Measurements from ENCODE around the gene TANGO2. TPM values are rescaled to one million over a fixed set of nuclear protein-coding genes. Genes with fewer than 3 reads are reported as not detected.

Gene TANGO2
- polyA plus RNA-seq, 1 donor from 2014 or later = 12.7 TPM

DNA sequence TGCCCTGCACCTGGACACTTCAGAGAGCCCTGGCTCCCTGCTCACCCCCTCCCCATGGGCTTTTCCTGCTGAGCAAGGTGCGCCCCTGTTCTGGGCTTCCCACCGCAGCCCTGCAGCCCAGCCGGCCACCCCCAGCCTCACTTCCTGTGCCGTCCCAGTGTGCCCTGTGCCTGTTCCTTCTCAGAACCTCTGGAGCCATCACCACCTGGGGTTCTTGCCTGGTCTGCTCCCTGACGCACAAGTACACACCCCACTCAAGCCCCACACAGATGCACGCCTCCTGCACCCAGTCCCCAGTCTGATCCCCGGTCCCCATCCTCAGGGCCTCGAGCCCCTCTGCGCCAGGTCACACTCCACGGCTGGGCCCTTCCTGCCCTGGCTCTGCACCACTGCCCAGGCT is 35.3 kb downstream of the TANGO2 start:
- Histone ChIP-seq H3K27ac (ENCODE audit: low read length) (no peak overlapping the region), H3K9ac (ENCODE audit: low read length) (no peak overlapping the region), H3F3A (ENCODE audit: insufficient read depth, low read length, poor library complexity, severe bottlenecking) (no peaks in the 10 kb centered on the region), H3K9me3 (ENCODE audit: low read length) (no peaks in the 10 kb centered on the region), H2AFZ (ENCODE audit: low read depth, low read length) (no peak overlapping the region), H3K27me3 (ENCODE audit: insufficient read depth, low read depth, low read length) (no peaks in the 10 kb centered on the region), H3K4me2 (ENCODE audit: low read length) (no peak overlapping the region), H3K36me3 (ENCODE audit: insufficient read depth, low read length) (no peaks in the 10 kb centered on the region), H3K79me2 (replicated peaks; ENCODE audit: insufficient read depth, low read length) (no peaks in the 10 kb centered on the region), H3K9me2 (ENCODE audit: insufficient read depth, low read length) (no peaks in the 10 kb centered on the region), H3K4me3 (ENCODE audit: low read length) (no peak overlapping the region), H4K20me1 (ENCODE audit: insufficient read depth) (no peaks in the 10 kb centered on the region)
- no peak for TF ChIP-seq SMC3 (conservative IDR thresholded peaks at IDR 0.05; ENCODE audit: poor library complexity)
- no peak for TF ChIP-seq MXI1 (conservative IDR thresholded peaks at IDR 0.05; ENCODE audit: poor library complexity, severe bottlenecking)
- TF ChIP-seq EP300 (conservative IDR thresholded peaks at IDR 0.05; ENCODE audit: poor library complexity, severe bottlenecking) = no peak
- TF ChIP-seq, protein P1, sequence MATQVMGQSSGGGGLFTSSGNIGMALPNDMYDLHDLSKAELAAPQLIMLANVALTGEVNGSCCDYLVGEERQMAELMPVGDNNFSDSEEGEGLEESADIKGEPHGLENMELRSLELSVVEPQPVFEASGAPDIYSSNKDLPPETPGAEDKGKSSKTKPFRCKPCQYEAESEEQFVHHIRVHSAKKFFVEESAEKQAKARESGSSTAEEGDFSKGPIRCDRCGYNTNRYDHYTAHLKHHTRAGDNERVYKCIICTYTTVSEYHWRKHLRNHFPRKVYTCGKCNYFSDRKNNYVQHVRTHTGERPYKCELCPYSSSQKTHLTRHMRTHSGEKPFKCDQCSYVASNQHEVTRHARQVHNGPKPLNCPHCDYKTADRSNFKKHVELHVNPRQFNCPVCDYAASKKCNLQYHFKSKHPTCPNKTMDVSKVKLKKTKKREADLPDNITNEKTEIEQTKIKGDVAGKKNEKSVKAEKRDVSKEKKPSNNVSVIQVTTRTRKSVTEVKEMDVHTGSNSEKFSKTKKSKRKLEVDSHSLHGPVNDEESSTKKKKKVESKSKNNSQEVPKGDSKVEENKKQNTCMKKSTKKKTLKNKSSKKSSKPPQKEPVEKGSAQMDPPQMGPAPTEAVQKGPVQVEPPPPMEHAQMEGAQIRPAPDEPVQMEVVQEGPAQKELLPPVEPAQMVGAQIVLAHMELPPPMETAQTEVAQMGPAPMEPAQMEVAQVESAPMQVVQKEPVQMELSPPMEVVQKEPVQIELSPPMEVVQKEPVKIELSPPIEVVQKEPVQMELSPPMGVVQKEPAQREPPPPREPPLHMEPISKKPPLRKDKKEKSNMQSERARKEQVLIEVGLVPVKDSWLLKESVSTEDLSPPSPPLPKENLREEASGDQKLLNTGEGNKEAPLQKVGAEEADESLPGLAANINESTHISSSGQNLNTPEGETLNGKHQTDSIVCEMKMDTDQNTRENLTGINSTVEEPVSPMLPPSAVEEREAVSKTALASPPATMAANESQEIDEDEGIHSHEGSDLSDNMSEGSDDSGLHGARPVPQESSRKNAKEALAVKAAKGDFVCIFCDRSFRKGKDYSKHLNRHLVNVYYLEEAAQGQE (IDR thresholded peaks at IDR 0.05; ENCODE audit: borderline replicate concordance) = no peak
- no peak for TF ChIP-seq RAD21 (conservative IDR thresholded peaks at IDR 0.05)
- TF ChIP-seq, protein P2, sequence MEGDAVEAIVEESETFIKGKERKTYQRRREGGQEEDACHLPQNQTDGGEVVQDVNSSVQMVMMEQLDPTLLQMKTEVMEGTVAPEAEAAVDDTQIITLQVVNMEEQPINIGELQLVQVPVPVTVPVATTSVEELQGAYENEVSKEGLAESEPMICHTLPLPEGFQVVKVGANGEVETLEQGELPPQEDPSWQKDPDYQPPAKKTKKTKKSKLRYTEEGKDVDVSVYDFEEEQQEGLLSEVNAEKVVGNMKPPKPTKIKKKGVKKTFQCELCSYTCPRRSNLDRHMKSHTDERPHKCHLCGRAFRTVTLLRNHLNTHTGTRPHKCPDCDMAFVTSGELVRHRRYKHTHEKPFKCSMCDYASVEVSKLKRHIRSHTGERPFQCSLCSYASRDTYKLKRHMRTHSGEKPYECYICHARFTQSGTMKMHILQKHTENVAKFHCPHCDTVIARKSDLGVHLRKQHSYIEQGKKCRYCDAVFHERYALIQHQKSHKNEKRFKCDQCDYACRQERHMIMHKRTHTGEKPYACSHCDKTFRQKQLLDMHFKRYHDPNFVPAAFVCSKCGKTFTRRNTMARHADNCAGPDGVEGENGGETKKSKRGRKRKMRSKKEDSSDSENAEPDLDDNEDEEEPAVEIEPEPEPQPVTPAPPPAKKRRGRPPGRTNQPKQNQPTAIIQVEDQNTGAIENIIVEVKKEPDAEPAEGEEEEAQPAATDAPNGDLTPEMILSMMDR (IDR thresholded peaks at IDR 0.05; ENCODE audit: poor library complexity, severe bottlenecking) = no peak
- TF ChIP-seq POLR2AphosphoS5 (IDR thresholded peaks at IDR 0.05) = no peak
- TF ChIP-seq TAF1 (IDR thresholded peaks at IDR 0.05; ENCODE audit: low read depth) = no peak
- TF ChIP-seq EZH2 (IDR thresholded peaks at IDR 0.05; ENCODE audit: borderline replicate concordance, insufficient read depth, low read length, poor library complexity, severe bottlenecking) = no peak

DNA sequence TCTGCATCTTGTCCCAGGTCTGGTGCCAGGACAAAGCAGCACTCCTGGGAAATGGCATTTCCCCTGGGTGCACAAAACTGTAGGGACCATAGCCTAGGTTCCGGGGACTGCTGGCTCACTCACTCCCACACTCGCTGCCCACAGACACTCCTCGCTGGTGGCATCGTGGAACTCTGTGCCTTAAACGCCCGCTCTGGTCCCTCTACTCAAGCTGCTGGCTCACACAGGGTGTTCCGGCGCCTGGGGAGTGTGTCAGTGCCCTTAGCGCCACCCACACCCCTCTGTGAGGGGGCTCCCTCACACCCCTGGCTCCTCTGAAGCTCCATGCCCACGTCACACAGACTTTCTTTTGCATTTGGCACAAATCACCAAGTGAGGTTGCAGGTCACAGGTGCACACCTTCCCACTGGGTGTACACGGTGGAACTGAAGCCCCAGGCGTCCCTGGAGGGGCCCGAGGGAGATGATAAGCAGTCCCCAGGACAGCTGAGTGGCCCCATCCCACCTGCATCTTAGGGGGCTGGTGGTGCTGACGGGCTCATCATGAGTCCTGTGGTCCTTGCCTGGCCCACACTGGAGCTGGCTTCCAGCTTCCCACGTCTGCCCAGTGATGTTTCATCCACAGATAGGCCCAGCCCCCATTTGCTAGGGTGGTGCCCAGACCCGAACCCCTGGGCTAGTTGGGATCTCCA is 35.9 kb downstream of the TANGO2 start:
- H2AFZ ChIP-seq (ENCODE audit: low read depth, low read length) = no peak overlapping the region
- no peaks in the 10 kb centered on the region for H3K27me3 ChIP-seq (ENCODE audit: insufficient read depth, low read depth, low read length)
- no peak overlapping the region for H3K27ac ChIP-seq (ENCODE audit: low read length)
- no peak overlapping the region for H3K9ac ChIP-seq (ENCODE audit: low read length)
- H3F3A ChIP-seq (ENCODE audit: insufficient read depth, low read length, poor library complexity, severe bottlenecking) = no peaks in the 10 kb centered on the region
- H3K36me3 ChIP-seq (ENCODE audit: insufficient read depth, low read length) = no peaks in the 10 kb centered on the region
- H4K20me1 ChIP-seq (ENCODE audit: insufficient read depth) = no peaks in the 10 kb centered on the region
- no peaks in the 10 kb centered on the region for H3K79me2 ChIP-seq (replicated peaks; ENCODE audit: insufficient read depth, low read length)
- TF ChIP-seq RAD21 (conservative IDR thresholded peaks at IDR 0.05) (no peak), EP300 (conservative IDR thresholded peaks at IDR 0.05; ENCODE audit: poor library complexity, severe bottlenecking) (no peak), SMC3 (conservative IDR thresholded peaks at IDR 0.05; ENCODE audit: poor library complexity) (no peak), MXI1 (conservative IDR thresholded peaks at IDR 0.05; ENCODE audit: poor library complexity, severe bottlenecking) (no peak), EZH2 (IDR thresholded peaks at IDR 0.05; ENCODE audit: borderline replicate concordance, insufficient read depth, low read length, poor library complexity, severe bottlenecking) (no peak), TAF1 (IDR thresholded peaks at IDR 0.05; ENCODE audit: low read depth) (no peak)
- TF ChIP-seq, protein P2 (IDR thresholded peaks at IDR 0.05; ENCODE audit: poor library complexity, severe bottlenecking) = no peak
- TF ChIP-seq, protein P1 (IDR thresholded peaks at IDR 0.05; ENCODE audit: borderline replicate concordance) = no peak
- no peak overlapping the region for H3K4me2 ChIP-seq (ENCODE audit: low read length)
- H3K4me3 ChIP-seq (ENCODE audit: low read length) = no peak overlapping the region
- no peaks in the 10 kb centered on the region for H3K9me3 ChIP-seq (ENCODE audit: low read length)
- no peaks in the 10 kb centered on the region for H3K9me2 ChIP-seq (ENCODE audit: insufficient read depth, low read length)

Data from neural cell (in vitro differentiated cells).